Fibroblast of lung (primary cell): ENCODE results near the gene OR6B2. TPM values are rescaled to one million over a fixed set of nuclear protein-coding genes. Genes with fewer than 3 reads are reported as not detected.

Source experiments
- DNase-seq, 2 donors: peaks; one replicate each; pipeline versions ENCODE4 v3.0.0 to v3.0.0-alpha.2; 2010; ENCODE audit warnings: low read depth in 2 of 2
- H2AFZ ChIP-seq: 2 replicates; pipeline ENCODE4 v1.5.1; 2012; ENCODE audit warnings: low read length, control low read depth, inconsistent platforms
- H3K27ac ChIP-seq: 2 replicates; pipeline ENCODE4 v1.5.1; 2011; ENCODE audit warnings: low read length, control low read depth; ENCODE audit not compliant: insufficient read depth
- H3K27me3 ChIP-seq: 2 replicates; pipeline ENCODE4 v1.5.1; 2011; ENCODE audit warnings: mild to moderate bottlenecking, low read length; ENCODE audit not compliant: control insufficient read depth, insufficient read depth
- H3K36me3 ChIP-seq: 2 replicates; pipeline ENCODE4 v1.5.1; 2011; ENCODE audit warnings: low read length; ENCODE audit not compliant: control insufficient read depth, insufficient read depth
- H3K4me1 ChIP-seq: 2 replicates; pipeline ENCODE4 v1.5.1; 2011; ENCODE audit warnings: low read length; ENCODE audit not compliant: control insufficient read depth, insufficient read depth; ENCODE audit errors: extremely low read depth
- H3K4me2 ChIP-seq: 2 replicates; pipeline ENCODE4 v1.5.1; 2011; ENCODE audit warnings: low read length, control low read depth; ENCODE audit not compliant: insufficient read depth; ENCODE audit errors: extremely low read depth
- H3K4me3 ChIP-seq, 4 experiments: fragments of 200-600 bp in 1 of 4; sonication (generic) in 1 of 4; replicated peaks in 1 of 4; 2 replicates each; pipeline ENCODE4 v1.5.1; 2011 to 2016; ENCODE audit warnings: low read length in 4 of 4, low read depth in 3 of 4, mild to moderate bottlenecking in 3 of 4, control low read depth in 2 of 4, inconsistent platforms in 1 of 4, mixed read lengths in 1 of 4; ENCODE audit not compliant: insufficient read depth in 1 of 4; ENCODE audit errors: control extremely low read depth in 1 of 4
- H3K79me2 ChIP-seq: 2 replicates; pipeline ENCODE4 v1.5.1; 2012; ENCODE audit warnings: mild to moderate bottlenecking, low read length, inconsistent platforms; ENCODE audit not compliant: control insufficient read depth, insufficient read depth
- H3K9ac ChIP-seq: 2 replicates; pipeline ENCODE4 v1.5.1; 2011; ENCODE audit warnings: mild to moderate bottlenecking, low read length, control low read depth; ENCODE audit not compliant: insufficient read depth
- H3K9me3 ChIP-seq: 2 replicates; pipeline ENCODE4 v1.5.1; 2012; ENCODE audit warnings: low read depth, low read length; ENCODE audit not compliant: control insufficient read depth, insufficient read depth
- H4K20me1 ChIP-seq: 2 replicates; pipeline ENCODE4 v1.5.1; 2011; ENCODE audit warnings: low read length; ENCODE audit not compliant: control insufficient read depth, insufficient read depth; ENCODE audit errors: extremely low read depth
- EZH2 ChIP-seq: IDR thresholded peaks from 2 replicates; pipeline ENCODE4 v1.5.1; 2012; ENCODE audit warnings: low read length, control low read depth, mild to moderate bottlenecking; ENCODE audit errors: missing control alignments
- polyA plus RNA-seq, 2 donors: library from polyadenylated mRNA; depleted of rRNA in 1 of 2; stranded (reverse) in 1 of 2; unstranded in 1 of 2; fragments of >200 nt; gene quantifications; 2 replicates each; pipeline ENCODE4 v1.2.1, GENCODE V29; 2011 to 2012; ENCODE audit warnings: missing spikeins in 1 of 2
- total RNA-seq: library from RNA; depleted of rRNA; stranded (reverse); fragments of >200 nt; gene quantifications from 2 replicates; pipeline ENCODE4 v1.2.1, GENCODE V29; 2014
- TF ChIP-seq, protein P1 (sequence below), 2 donors: IDR thresholded peaks in 1 of 2; conservative IDR thresholded peaks in 1 of 2; 1 replicate in 1 of 2; 2 replicates in 1 of 2; pipeline ENCODE4 v1.5.1; 2011 to 2012; ENCODE audit warnings: low read length in 2 of 2, control low read depth in 1 of 2, inconsistent platforms in 1 of 2, low read depth in 1 of 2, mild to moderate bottlenecking in 1 of 2

OR6B2 gene
- total and polyA plus RNA-seq, 2 donors (not counting 1 experiment from before 2014, with no cell fraction given), result not detected

DNA sequence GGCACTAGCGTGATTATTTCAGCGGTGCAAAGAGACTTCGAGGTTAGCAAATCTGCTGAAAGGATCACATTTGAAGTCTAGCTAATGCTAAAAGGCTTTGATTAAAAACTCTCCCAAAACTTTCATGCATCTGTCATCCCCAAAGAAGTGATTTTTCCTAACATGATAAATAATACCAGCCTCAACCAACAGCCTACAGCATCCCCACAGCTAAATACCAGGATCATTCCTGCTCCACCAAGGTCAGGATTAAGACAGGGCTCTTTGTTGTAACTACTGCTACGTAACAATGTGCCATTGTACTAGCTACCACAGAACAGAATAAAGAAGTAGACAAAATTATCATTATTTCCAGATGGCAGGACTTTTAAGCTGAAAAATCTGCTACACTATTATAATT, 21.5 kb upstream of the OR6B2 start:
- no peaks in the 10 kb centered on the region for H3K36me3 ChIP-seq
- H3K9me3 ChIP-seq, result no peaks in the 10 kb centered on the region
- no peak overlapping the region for H3K4me3 ChIP-seq
- no peak overlapping the region for H2AFZ ChIP-seq
- no peaks in the 10 kb centered on the region for H4K20me1 ChIP-seq
- no peak overlapping the region for H3K27ac ChIP-seq
- H3K79me2 ChIP-seq, result no peaks in the 10 kb centered on the region
- H3K4me2 ChIP-seq, result no peak overlapping the region
- H3K4me1 ChIP-seq, result no peaks in the 10 kb centered on the region
- no peak overlapping the region for H3K9ac ChIP-seq
- TF ChIP-seq, protein P1, sequence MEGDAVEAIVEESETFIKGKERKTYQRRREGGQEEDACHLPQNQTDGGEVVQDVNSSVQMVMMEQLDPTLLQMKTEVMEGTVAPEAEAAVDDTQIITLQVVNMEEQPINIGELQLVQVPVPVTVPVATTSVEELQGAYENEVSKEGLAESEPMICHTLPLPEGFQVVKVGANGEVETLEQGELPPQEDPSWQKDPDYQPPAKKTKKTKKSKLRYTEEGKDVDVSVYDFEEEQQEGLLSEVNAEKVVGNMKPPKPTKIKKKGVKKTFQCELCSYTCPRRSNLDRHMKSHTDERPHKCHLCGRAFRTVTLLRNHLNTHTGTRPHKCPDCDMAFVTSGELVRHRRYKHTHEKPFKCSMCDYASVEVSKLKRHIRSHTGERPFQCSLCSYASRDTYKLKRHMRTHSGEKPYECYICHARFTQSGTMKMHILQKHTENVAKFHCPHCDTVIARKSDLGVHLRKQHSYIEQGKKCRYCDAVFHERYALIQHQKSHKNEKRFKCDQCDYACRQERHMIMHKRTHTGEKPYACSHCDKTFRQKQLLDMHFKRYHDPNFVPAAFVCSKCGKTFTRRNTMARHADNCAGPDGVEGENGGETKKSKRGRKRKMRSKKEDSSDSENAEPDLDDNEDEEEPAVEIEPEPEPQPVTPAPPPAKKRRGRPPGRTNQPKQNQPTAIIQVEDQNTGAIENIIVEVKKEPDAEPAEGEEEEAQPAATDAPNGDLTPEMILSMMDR (conservative IDR thresholded peaks at IDR 0.05 in 1 of 2, IDR thresholded peaks at IDR 0.05 in 1 of 2; ENCODE audit: low read depth in 1 of 2, low read length in 2 of 2), result no peak
- no peak for TF ChIP-seq EZH2
- no peak for DNase-seq
- H3K27me3 ChIP-seq, result peaks cover 20% of the 10 kb centered on the region

DNA sequence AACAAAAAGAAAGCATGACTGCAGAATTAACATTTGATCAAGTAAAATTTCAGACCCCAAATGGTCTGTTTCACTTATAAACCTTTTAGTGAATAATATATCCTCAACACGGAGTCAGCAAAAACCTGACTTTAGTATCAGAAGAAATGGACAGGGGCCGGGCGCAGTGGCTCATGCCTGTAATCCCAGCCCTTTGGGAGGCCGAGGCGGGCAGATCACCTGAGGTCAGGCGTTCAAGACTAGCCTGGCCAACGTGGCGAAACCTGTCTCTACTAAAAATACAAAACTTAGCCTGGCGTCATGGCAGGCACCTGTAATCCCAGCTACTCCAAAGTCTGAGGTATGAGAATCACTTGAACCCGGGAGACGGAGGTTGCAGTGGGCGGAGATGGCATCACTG, 20.0 kb upstream of the OR6B2 start:
- H3K27me3 ChIP-seq, result peaks cover 15% of the 10 kb centered on the region
- H3K4me3 ChIP-seq, result no peak overlapping the region
- H3K4me2 ChIP-seq, result no peak overlapping the region
- no peaks in the 10 kb centered on the region for H3K36me3 ChIP-seq
- no peaks in the 10 kb centered on the region for H3K4me1 ChIP-seq
- H3K9ac ChIP-seq, result no peak overlapping the region
- no peak overlapping the region for H3K27ac ChIP-seq
- DNase-seq, result no peak
- no peak for TF ChIP-seq EZH2
- TF ChIP-seq, protein P1 (conservative IDR thresholded peaks at IDR 0.05 in 1 of 2, IDR thresholded peaks at IDR 0.05 in 1 of 2; ENCODE audit: low read depth in 1 of 2, low read length in 2 of 2), result no peak
- no peaks in the 10 kb centered on the region for H4K20me1 ChIP-seq
- H2AFZ ChIP-seq, result no peak overlapping the region
- no peaks in the 10 kb centered on the region for H3K79me2 ChIP-seq
- H3K9me3 ChIP-seq, result no peaks in the 10 kb centered on the region

GRCh38 chr2:240048237-240048636, 18.0 kb upstream of the OR6B2 start:
- TF ChIP-seq, protein P1 (conservative IDR thresholded peaks at IDR 0.05 in 1 of 2, IDR thresholded peaks at IDR 0.05 in 1 of 2; ENCODE audit: low read depth in 1 of 2, low read length in 2 of 2), result no peak
- TF ChIP-seq EZH2, result no peak
- H3K27ac ChIP-seq, result no peak overlapping the region
- no peaks in the 10 kb centered on the region for H3K36me3 ChIP-seq
- no peaks in the 10 kb centered on the region for H3K4me1 ChIP-seq
- no peaks in the 10 kb centered on the region for H3K9me3 ChIP-seq
- H3K4me2 ChIP-seq, result no peak overlapping the region
- H3K4me3 ChIP-seq, result no peak overlapping the region
- peaks cover under 1% of the 10 kb centered on the region for H3K27me3 ChIP-seq
- no peak for DNase-seq
- H3K9ac ChIP-seq, result no peak overlapping the region
- H3K79me2 ChIP-seq, result no peaks in the 10 kb centered on the region
- H2AFZ ChIP-seq, result no peak overlapping the region
- no peaks in the 10 kb centered on the region for H4K20me1 ChIP-seq
